HEK293 (cell line): Measurements from ENCODE around the gene RAD51.

Experiments
- CTCF ChIA-PET: fragments of 350-600 bp; formaldehyde crosslinking; extraction: SDS; loops from one replicate; lab custom pipeline; 2021; ENCODE audit warnings: antibody characterized with exemption; lab: Yijun Ruan, JAX
- POLR2A ChIA-PET: fragments of 300-600 bp; formaldehyde crosslinking; extraction: SDS; loops from one replicate; lab custom pipeline; 2020; ENCODE audit warnings: antibody characterized with exemption, inconsistent platforms; lab: Yijun Ruan, JAX
- H3K27ac ChIP-seq: fragments of 200-500 bp; sonication (Bioruptor generic); 2 replicates; pipeline ENCODE4 v1.5.1; 2014; ENCODE audit warnings: low read depth, low read length, control low read depth, inconsistent platforms; ENCODE audit errors: extremely low read depth
- H3K36me3 ChIP-seq, 2 experiments: fragments of 200-500 bp in 1 of 2; sonication (Bioruptor generic) in 1 of 2; 1 replicate in 1 of 2; 2 replicates in 1 of 2; pipeline ENCODE4 v1.5.1; 2014 to 2017; ENCODE audit warnings: inconsistent platforms in 2 of 2, low read length in 2 of 2; ENCODE audit not compliant: control insufficient read depth in 2 of 2, insufficient read depth in 1 of 2
- H3K4me1 ChIP-seq: fragments of 200-500 bp; sonication (Bioruptor generic); 2 replicates; pipeline ENCODE4 v1.5.1; 2014; ENCODE audit warnings: mild to moderate bottlenecking, low read length, inconsistent platforms; ENCODE audit not compliant: control insufficient read depth, insufficient read depth
- H3K4me3 ChIP-seq: 2 replicates; pipeline ENCODE4 v1.5.1; 2011; ENCODE audit warnings: low read depth, mild to moderate bottlenecking, control low read depth, low read length, moderate library complexity
- H3K9me3 ChIP-seq: fragments of 200-500 bp; sonication (Bioruptor generic); 2 replicates; pipeline ENCODE4 v1.5.1; 2014; ENCODE audit warnings: low read depth, low read length, inconsistent platforms; ENCODE audit not compliant: control insufficient read depth, insufficient read depth
- KLF1 ChIP-seq: fragments of 450-650 bp; formaldehyde crosslinking; IDR thresholded peaks from 2 replicates; pipeline ENCODE4 v1.5.1; 2016; ENCODE audit warnings: missing biosample characterization, missing genetic modification characterization
- KLF8 ChIP-seq: fragments of 450-650 bp; formaldehyde crosslinking; IDR thresholded peaks from 2 replicates; pipeline ENCODE4 v1.5.1; 2016; ENCODE audit warnings: missing biosample characterization, missing genetic modification characterization
- SP3 ChIP-seq: fragments of 450-650 bp; formaldehyde crosslinking; IDR thresholded peaks from 2 replicates; pipeline ENCODE4 v1.5.1; 2016; ENCODE audit warnings: missing biosample characterization, missing genetic modification characterization
- YY1 ChIP-seq: fragments of 450-650 bp; formaldehyde crosslinking; IDR thresholded peaks from 2 replicates; pipeline ENCODE4 v1.5.1; 2018; ENCODE audit warnings: missing biosample characterization, missing genetic modification characterization
- ZBTB10 ChIP-seq: fragments of 450-650 bp; formaldehyde crosslinking; IDR thresholded peaks from 2 replicates; pipeline ENCODE4 v1.5.1; 2016; ENCODE audit warnings: missing biosample characterization, missing genetic modification characterization
- ZEB2 ChIP-seq: fragments of 450-650 bp; formaldehyde crosslinking; IDR thresholded peaks from 2 replicates; pipeline ENCODE4 v1.5.1; 2016; ENCODE audit warnings: missing biosample characterization, missing genetic modification characterization
- ZFHX2 ChIP-seq: fragments of 450-650 bp; formaldehyde crosslinking; conservative IDR thresholded peaks from 2 replicates; pipeline ENCODE4 v1.5.1; 2016; ENCODE audit warnings: missing biosample characterization, missing genetic modification characterization
- ZFP3 ChIP-seq: fragments of 450-650 bp; formaldehyde crosslinking; IDR thresholded peaks from 2 replicates; pipeline ENCODE4 v1.5.1; 2016; ENCODE audit warnings: low read depth, missing biosample characterization, missing genetic modification characterization
- ZFP37 ChIP-seq: fragments of 450-650 bp; formaldehyde crosslinking; IDR thresholded peaks from 2 replicates; pipeline ENCODE4 v1.5.1; 2016; ENCODE audit warnings: missing biosample characterization, missing genetic modification characterization
- ZFP69B ChIP-seq: fragments of 450-650 bp; formaldehyde crosslinking; IDR thresholded peaks from 2 replicates; pipeline ENCODE4 v1.5.1; 2016; ENCODE audit warnings: missing biosample characterization, missing genetic modification characterization
- ZNF10 ChIP-seq: fragments of 450-650 bp; formaldehyde crosslinking; IDR thresholded peaks from 2 replicates; pipeline ENCODE4 v1.5.1; 2017; ENCODE audit warnings: missing biosample characterization, missing genetic modification characterization
- ZNF146 ChIP-seq: fragments of 450-650 bp; formaldehyde crosslinking; IDR thresholded peaks from 2 replicates; pipeline ENCODE4 v1.5.1; 2016; ENCODE audit warnings: missing biosample characterization, missing genetic modification characterization
- ZNF18 ChIP-seq: fragments of 450-650 bp; formaldehyde crosslinking; IDR thresholded peaks from 2 replicates; pipeline ENCODE4 v1.5.1; 2016; ENCODE audit warnings: missing biosample characterization, missing genetic modification characterization
- ZNF24 ChIP-seq: fragments of 450-650 bp; formaldehyde crosslinking; IDR thresholded peaks from 2 replicates; pipeline ENCODE4 v1.5.1; 2016; ENCODE audit warnings: missing biosample characterization, missing genetic modification characterization
- ZNF335 ChIP-seq: fragments of 450-650 bp; formaldehyde crosslinking; conservative IDR thresholded peaks from 2 replicates; pipeline ENCODE4 v1.5.1; 2016; ENCODE audit warnings: missing biosample characterization, missing genetic modification characterization
- ZNF398 ChIP-seq: fragments of 450-650 bp; formaldehyde crosslinking; IDR thresholded peaks from 2 replicates; pipeline ENCODE4 v1.5.1; 2017; ENCODE audit warnings: missing biosample characterization, missing genetic modification characterization
- ZNF404 ChIP-seq: fragments of 450-650 bp; formaldehyde crosslinking; IDR thresholded peaks from 2 replicates; pipeline ENCODE4 v1.5.1; 2017; ENCODE audit warnings: missing biosample characterization, missing genetic modification characterization
- ZNF530 ChIP-seq: fragments of 450-650 bp; formaldehyde crosslinking; IDR thresholded peaks from 2 replicates; pipeline ENCODE4 v1.5.1; 2016; ENCODE audit warnings: low read depth, missing biosample characterization, missing genetic modification characterization
- ZNF645 ChIP-seq: fragments of 450-650 bp; formaldehyde crosslinking; IDR thresholded peaks from 2 replicates; pipeline ENCODE4; 2016; ENCODE audit warnings: missing biosample characterization, missing genetic modification characterization
- ZSCAN18 ChIP-seq: fragments of 450-650 bp; formaldehyde crosslinking; IDR thresholded peaks from 2 replicates; pipeline ENCODE4 v1.5.1; 2016; ENCODE audit warnings: missing biosample characterization, missing genetic modification characterization
- ZSCAN23 ChIP-seq: fragments of 450-650 bp; formaldehyde crosslinking; IDR thresholded peaks from 2 replicates; pipeline ENCODE4 v1.5.1; 2016; ENCODE audit warnings: missing biosample characterization, missing genetic modification characterization
- TF ChIP-seq, protein P1 (sequence below): fragments of 450-650 bp; formaldehyde crosslinking; IDR thresholded peaks from 2 replicates; pipeline ENCODE4 v1.5.1; 2016; ENCODE audit warnings: missing biosample characterization, missing genetic modification characterization
- TF ChIP-seq, protein P2 (sequence below): fragments of 450-650 bp; formaldehyde crosslinking; IDR thresholded peaks from 2 replicates; pipeline ENCODE4 v1.5.1; 2016; ENCODE audit warnings: missing biosample characterization, missing genetic modification characterization
- TF ChIP-seq, protein P3 (sequence below): fragments of 450-650 bp; formaldehyde crosslinking; IDR thresholded peaks from 2 replicates; pipeline ENCODE4 v1.5.1; 2016; ENCODE audit warnings: missing biosample characterization, missing genetic modification characterization

The RAD51 gene

DNA sequence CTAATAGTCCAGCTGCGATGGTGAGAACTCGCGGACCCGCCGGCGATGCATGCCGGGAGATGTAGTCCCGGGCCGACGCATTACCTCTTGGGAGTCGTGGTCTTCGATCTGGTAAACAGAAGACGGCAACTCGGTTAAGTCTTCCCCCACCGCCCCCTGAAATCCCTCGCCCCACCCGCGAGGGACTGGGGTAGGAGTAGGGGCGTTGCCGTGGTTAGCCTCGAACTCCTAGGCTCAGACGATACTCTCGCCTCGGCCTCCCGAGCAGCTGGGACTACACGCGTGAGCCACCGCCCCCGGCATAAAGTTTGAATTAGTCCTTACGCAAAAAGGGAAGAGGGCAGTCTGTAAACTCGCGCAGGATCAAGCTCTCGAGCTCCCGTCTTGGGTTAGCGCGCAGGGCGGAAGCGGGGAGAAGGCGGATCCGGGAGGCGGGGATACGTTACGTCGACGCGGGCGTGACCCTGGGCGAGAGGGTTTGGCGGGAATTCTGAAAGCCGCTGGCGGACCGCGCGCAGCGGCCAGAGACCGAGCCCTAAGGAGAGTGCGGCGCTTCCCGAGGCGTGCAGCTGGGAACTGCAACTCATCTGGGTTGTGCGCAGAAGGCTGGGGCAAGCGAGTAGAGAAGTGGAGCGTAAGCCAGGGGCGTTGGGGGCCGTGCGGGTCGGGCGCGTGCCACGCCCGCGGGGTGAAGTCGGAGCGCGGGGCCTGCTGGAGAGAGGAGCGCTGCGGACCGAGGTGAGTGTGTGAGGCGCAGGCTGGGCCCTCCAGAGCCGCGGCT is at the start of gene RAD51:
Gene RAD51, plus strand, starts transcription at position 487 of the 781 bp plus-strand sequence. CDS start 3,585 bp downstream, outside the sequence.
- Histone ChIP-seq H3K36me3 (peaks cover 9 to 18% of the 10 kb centered on the region in 2 experiments), H3K4me1 (no peaks in the 10 kb centered on the region), H3K9me3 (no peaks in the 10 kb centered on the region), H3K4me3 (peak within 1 kb of the TSS; percentile 63), H3K27ac (peak within 1 kb of the TSS; percentile 90)
- CTCF ChIA-PET: interaction anchor here (0.8 to 1.7 kb wide), 2 partner anchors 17 to 199 kb away, joined by 3 to 16 read pairs; partner anchors contain the start of gene VPS18
- POLR2A ChIA-PET: interaction anchor here (0.6 to 1.8 kb wide), 19 partner anchors 14 to 638 kb away, joined by 3 to 9 read pairs (median 3); partner anchors contain the start of genes CCDC32, DNAJC17, NUSAP1 and OIP5
- TF ChIP-seq ZFHX2 (tag by site-specific recombination) (peak; percentile 76), ZSCAN23 (0 out of 2 replicates have a peak, but pooled peaks have one; percentile 38), ZBTB10 (tag by site-specific recombination) (peak; percentile 33; the same call in 1 of the 2 replicates), SP3 (tag by site-specific recombination) (peak; percentile 96), ZNF18 (tag by site-specific recombination) (0 out of 2 replicates have a peak, but pooled peaks have one; percentile 91), ZNF335 (tag by site-specific recombination) (peak; percentile 76), ZFP3 (tag by site-specific recombination) (no peak), ZNF146 (tag by site-specific recombination) (0 out of 2 replicates have a peak, but pooled peaks have one; percentile 19), ZNF10 (tag by site-specific recombination) (0 out of 2 replicates have a peak, but pooled peaks have one; percentile 42), ZNF404 (tag by site-specific recombination) (no peak), ZNF645 (tag by site-specific recombination) (no peak), ZSCAN18 (tag by site-specific recombination) (no peak), KLF1 (tag by site-specific recombination) (peak; percentile 85), ZFP69B (peak; percentile 64; the same call in 1 of the 2 replicates), YY1 (tag by site-specific recombination) (no peak), ZNF24 (peak; percentile 47; the same call in 1 of the 2 replicates), ZNF530 (tag by site-specific recombination) (no peak), ZFP37 (tag by site-specific recombination) (peak; percentile 84; the same call in 1 of the 2 replicates), ZNF398 (peak; percentile 49; the same call in 1 of the 2 replicates), ZEB2 (tag by site-specific recombination) (peak; percentile 73; the same call in 1 of the 2 replicates), KLF8 (tag by site-specific recombination) (peak; percentile 97)
- TF ChIP-seq, protein P1, sequence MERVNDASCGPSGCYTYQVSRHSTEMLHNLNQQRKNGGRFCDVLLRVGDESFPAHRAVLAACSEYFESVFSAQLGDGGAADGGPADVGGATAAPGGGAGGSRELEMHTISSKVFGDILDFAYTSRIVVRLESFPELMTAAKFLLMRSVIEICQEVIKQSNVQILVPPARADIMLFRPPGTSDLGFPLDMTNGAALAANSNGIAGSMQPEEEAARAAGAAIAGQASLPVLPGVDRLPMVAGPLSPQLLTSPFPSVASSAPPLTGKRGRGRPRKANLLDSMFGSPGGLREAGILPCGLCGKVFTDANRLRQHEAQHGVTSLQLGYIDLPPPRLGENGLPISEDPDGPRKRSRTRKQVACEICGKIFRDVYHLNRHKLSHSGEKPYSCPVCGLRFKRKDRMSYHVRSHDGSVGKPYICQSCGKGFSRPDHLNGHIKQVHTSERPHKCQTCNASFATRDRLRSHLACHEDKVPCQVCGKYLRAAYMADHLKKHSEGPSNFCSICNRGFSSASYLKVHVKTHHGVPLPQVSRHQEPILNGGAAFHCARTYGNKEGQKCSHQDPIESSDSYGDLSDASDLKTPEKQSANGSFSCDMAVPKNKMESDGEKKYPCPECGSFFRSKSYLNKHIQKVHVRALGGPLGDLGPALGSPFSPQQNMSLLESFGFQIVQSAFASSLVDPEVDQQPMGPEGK (tag by site-specific recombination): peak; percentile 86
- TF ChIP-seq, protein P2, sequence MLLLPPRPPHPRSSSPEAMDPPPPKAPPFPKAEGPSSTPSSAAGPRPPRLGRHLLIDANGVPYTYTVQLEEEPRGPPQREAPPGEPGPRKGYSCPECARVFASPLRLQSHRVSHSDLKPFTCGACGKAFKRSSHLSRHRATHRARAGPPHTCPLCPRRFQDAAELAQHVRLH (tag by site-specific recombination): 0 out of 2 replicates have a peak, but pooled peaks have one; percentile 5
- TF ChIP-seq, protein P3, sequence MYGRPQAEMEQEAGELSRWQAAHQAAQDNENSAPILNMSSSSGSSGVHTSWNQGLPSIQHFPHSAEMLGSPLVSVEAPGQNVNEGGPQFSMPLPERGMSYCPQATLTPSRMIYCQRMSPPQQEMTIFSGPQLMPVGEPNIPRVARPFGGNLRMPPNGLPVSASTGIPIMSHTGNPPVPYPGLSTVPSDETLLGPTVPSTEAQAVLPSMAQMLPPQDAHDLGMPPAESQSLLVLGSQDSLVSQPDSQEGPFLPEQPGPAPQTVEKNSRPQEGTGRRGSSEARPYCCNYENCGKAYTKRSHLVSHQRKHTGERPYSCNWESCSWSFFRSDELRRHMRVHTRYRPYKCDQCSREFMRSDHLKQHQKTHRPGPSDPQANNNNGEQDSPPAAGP (tag by site-specific recombination): peak; percentile 84
